T-helper 22 cell (primary cell): ENCODE results near the gene ARIH2.
"Not testable (repeated sequence)": the region's sequence is repeated elsewhere in the genome, so short reads cannot be mapped to it uniquely, and the experiment has no call there.

Experiments
- DNase-seq: peaks from one replicate; pipeline ENCODE4 v3.0.0-alpha.2; 2020; ENCODE audit warnings: low read depth

The ARIH2 gene

DNA sequence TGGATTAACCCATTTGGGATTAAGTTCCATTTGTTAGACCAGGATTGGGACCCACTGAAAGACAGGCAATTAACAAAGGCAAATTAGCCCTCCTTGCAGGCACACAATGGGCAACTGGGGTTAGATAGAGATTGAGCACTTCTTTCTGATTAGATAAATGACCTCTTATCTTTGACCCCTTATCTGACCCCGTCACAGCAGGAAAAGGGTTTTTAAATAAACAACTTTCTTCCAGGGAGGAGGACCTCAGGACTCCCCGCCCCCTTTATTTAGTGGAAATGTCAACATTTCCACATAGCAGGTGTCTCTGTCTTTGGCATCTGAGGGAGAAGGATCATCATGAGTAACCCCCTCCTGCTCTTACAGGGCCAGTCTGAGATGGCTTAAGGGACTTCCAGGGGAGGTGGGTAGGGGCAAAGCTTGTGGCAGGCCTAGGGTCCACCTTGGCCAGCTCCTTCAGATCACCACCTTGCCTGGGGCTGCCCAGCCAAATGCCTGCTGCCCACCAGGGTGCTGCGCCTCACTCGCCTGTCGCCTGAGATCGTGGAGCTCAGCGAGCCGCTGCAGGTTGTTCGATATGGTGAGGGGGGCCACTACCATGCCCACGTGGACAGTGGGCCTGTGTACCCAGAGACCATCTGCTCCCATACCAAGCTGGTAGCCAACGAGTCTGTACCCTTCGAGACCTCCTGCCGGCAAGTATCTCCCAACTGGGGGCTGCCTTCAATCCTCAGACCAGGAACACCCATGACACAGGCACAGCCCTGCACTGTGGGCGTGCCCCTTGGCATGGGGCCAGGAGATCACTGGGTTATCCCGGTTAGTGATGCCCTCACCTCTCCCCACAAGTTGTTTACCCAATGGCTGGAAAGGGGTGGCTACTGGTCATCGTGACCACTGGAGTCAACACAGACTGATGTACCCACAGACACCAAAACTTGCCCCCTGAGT lies 86.0 kb downstream of the ARIH2 start:
- DNase-seq: no peak

- DNase-seq: no peak
These were observed 86.7 kb downstream of the ARIH2 start for GRCh38 chr3:49005303-49005680.

DNA sequence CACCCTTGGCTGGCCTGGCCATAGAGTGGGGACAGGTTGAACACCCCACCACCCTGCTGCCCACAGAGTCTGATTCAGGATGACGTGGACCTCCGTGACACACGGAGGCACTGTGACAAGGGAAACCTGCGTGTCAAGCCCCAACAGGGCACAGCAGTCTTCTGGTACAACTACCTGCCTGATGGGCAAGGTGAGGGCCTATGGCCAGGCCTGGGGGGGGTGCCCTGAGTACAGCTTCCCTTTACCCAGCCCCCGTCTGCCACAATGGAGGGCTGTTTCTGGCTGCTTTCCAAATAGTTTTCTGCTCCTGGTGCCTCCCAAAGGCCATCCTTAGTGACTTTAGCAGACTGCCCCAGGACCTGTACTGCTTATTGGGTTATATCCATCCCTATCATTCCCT lies 87.4 kb downstream of the ARIH2 start:
- no peak for DNase-seq

DNA sequence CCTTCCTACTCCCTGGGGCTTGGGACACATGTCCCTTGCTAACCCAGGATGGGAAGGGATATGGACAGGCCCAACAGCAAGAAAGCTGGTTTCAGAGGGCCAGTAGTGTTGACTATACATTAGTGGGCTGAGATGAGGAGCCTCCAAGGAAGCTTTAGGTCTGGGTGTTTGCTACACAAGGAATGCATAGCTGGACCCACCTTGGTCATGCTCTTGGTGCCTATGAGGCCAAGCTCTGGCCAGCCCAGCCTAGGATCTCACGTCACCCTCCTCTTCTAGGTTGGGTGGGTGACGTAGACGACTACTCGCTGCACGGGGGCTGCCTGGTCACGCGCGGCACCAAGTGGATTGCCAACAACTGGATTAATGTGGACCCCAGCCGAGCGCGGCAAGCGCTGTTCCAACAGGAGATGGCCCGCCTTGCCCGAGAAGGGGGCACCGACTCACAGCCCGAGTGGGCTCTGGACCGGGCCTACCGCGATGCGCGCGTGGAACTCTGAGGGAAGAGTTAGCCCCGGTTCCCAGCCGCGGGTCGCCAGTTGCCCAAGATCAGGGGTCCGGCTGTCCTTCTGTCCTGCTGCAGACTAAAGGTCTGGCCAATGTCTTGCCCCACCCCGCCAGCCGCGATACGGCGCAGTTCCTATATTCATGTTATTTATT lies 87.9 kb downstream of the ARIH2 start:
- DNase-seq: no peak

- peak; percentile 97 for DNase-seq
These were observed 88.6 kb downstream of the ARIH2 start, which contains the start of gene WDR6 for GRCh38 chr3:49007068-49007770. Gene WDR6, plus strand, starts transcription at chr3:49007391. Its CDS starts 41 bp downstream, at chr3:49007432.

DNA sequence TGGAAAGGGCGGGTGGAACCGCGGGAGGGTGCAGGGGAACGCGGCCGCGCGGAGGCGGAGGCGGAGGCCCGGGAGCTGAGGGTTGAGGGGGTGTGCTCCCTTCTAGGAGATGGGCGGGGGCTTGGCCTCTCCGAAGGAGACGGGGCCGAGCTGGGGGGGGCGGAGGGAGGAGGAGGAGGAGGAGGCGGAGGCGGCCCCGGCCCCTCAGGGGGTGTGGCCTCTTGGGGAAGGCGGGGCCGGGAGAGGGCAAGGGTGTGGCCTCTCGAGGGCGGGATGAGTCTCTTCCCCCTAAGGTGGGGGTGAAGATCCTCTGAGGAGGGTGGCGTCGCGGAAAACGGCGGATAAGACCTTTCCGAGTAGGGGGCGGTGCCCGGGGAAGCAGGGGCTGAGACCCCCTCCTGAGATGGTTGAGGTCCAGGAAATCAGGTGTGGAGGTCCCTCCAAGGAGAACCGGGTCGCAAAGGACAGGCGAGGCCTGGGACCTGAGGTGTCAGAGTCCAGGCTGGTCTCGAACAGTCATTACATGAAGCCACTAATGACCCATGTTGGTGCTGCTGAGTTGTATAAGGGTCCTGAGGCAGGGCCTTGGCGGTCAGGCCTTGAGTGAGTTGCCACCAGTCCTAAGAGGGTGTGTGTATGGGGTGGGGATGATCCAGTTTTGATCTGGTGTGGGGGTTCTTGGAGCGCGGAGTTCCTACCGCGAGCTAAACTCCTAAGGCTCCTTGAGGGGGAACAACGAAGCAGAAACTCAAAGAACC lies 89.3 kb downstream of the ARIH2 start:
- DNase-seq: peak; percentile 84

DNA sequence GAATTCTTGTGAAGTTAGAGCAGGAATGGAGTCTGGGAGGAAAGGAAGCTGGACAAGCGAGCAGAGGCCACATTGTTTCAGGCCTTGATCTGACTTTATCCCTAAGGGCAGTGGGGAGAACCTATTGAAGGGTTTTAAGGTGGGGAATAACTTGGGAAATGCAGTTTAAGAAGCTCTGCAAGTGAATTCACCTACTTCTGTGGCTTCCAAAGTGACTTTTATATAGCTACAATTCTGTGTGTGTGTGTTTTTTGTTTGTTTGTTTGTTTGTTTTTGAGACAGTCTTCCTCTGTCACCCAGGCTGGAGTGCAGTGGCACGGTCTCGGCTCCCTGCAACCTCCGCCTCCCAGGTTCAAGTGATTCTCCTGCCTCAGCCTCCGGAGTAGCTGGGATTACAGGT lies 90.0 kb downstream of the ARIH2 start:
- DNase-seq: not testable (repeated sequence)

DNA sequence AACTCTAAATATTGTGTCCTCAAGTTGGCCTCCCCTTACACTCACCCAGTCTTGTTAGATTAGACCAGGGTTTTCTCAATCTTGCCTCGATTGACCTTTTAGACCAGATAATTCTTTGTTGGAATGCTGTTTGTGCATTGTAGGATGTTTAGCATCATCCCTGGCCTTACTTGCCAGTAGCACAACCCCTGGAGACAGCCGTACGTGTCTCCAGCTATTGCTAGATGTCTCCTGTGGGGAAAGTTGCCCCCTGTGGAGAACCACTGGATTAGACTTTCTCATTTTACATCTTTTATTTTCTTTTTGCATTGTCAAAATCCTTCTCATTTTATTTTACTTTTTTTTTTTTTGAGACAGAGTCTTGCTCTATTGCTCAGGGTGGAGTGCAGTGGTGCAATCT lies 90.8 kb downstream of the ARIH2 start:
- no peak for DNase-seq

GRCh38 chr3:49012441-49013017 lies 93.9 kb downstream of the ARIH2 start:
- DNase-seq: no peak

DNA sequence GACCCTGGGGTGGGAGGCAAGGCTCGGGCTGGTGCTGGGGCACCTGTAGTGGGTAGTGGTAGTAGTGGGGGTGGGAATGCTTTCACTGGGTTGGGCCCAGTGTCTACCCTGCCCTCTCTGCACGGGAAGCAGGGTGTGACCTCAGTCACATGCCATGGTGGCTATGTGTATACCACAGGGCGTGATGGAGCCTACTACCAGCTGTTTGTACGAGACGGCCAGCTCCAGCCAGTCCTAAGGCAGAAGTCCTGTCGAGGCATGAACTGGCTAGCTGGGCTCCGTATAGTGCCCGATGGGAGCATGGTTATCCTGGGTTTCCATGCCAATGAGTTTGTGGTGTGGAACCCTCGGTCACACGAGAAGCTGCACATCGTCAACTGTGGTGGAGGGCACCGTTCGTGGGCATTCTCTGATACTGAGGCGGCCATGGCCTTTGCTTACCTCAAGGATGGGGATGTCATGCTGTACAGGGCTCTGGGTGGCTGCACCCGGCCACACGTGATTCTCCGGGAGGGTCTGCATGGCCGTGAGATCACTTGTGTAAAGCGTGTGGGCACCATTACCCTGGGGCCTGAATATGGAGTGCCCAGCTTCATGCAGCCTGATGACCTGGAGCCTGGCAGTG lies 94.6 kb downstream of the ARIH2 start:
- DNase-seq: no peak

- DNase-seq: no peak
These were observed 95.4 kb downstream of the ARIH2 start for GRCh38 chr3:49013738-49014660.

DNA sequence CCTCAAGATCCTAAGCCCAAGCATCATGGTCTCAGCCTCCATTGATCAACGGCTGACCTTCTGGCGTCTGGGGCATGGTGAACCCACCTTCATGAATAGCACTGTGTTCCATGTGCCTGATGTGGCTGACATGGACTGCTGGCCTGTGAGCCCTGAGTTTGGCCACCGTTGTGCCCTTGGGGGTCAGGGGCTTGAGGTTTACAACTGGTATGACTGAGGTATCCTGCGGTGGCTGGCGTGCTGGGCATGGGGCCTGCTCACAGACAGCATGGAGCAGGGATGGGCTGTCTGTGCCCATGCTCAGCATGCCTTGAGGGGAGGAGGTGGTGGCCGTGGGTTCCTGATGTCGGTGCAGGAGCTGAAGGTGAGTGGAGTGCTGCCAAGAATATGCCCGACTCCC lies 96.4 kb downstream of the ARIH2 start:
- no peak for DNase-seq

DNA sequence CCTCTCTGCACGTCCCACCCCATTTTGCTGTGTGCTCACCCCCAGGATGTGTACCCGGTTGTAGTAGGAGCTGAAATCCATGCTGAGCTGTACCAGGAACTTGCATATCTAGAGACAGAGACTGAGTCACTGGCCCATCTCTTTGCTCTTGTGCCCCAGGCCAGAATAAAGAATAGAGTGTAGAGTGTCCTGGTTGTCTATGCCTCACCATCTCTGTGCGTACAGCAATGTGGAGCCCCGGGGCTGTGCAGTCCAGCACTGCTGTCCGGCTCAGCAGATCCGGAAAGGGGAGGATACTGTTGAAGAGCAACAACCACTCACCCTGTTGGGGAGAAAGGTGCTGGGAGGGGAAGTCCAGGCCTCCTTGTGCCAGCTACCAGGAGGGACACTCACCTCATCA lies 97.1 kb downstream of the ARIH2 start:
- DNase-seq: no peak

DNA sequence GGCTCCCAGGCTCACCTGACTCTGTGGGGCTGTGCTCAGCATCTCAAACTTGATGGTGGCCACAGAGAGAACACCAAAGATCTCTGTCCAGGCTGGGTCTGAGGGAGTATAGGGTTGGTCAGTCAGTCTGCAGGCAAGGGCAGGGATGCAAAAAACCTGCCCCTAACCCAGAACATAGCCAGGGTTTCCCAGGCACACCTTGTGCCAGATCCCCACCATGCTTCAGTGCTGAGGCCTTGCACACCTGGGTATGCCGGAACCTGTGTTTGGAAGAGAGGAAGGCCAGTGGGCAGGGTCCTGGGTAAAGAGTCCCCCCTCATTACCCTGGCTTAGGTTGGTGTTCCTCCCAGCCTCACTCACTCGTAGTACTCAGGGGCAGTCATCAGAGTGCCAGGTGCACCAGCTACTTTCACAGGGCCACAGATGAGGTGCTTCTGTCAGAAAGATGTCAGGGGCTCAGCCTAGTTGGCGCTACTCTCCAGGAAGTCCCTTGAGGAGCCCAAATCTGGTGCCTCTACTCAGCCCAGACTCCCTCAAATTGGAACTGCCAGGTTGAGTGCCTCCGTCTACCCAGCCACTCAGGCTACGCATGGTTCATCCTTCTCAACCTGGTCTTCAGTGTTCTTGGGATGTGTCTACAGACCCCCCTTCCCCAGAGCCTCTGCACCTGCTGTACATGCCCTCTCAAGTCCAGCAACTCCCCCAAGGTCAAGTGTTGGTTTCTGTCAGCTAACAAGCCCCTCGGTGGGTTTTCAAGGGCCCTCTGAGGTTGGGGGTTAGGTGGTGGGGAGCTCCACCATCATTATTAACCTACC lies 98.0 kb downstream of the ARIH2 start:
- no peak for DNase-seq

DNA sequence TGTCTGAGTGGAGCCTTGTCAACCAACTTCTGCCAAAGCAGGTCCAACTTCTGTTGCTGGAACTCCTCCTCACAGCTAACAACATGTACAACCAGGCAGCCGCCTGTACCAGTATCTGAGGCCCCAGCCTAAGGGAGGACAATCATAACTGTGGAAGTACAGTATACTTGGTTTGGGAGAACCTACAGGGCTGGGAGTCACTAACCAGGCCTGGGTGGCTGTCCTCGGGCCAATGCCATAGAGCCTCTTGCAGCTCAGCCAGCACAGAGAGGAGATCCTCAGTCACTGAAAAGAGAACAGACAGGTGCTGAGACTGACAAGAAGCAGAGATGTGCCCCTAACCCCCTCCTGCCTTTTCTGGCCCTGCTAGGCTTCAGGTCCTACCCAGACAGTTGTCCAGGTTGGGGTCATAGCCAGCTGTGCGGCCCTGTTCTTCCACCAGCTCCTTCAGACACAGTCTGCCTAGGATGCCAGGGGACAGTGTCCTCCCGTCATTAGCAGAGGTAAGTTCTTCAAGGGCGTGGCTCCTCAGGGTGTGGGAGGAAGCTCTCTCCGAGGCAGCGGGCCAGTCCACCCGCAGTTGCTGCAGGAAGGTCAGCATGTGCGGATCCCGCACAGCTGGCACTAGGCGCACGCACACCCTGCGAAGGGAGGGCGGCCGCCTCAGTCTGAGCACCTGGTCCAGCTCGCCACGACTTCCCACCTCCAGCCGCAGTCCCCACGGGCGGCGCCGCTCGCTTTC lies 98.8 kb downstream of the ARIH2 start:
- no peak for DNase-seq

GRCh38 chr3:49017971-49018706 lies 99.5 kb downstream of the ARIH2 start, which contains the start of gene DALRD3:
Gene DALRD3, minus strand, starts transcription at chr3:49018580. Its CDS starts 16 bp downstream, at chr3:49018564.
- peak; percentile 48 for DNase-seq

DNA sequence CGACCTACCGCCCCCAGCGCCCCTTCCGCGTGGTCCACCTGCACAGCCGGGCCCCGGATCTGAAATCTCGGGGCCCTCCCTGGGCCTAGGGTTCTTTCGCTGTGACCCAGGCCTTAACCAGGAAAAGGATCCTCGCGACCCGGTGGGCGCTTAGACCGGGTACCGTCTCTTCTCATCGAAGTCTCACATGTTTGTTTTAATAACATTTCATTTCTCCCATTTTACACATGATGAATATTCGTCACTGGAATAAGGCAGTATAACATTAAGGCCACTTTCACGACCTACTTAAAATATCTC lies 100.0 kb downstream of the ARIH2 start:
- DNase-seq: no peak

GRCh38 chr3:49019941-49020329 lies 101.3 kb downstream of the ARIH2 start:
- no peak for DNase-seq
